Mucosa of gallbladder (tissue), 1 donor: ENCODE data around the gene MICOS13. TPM values are rescaled to one million over a fixed set of nuclear protein-coding genes. Genes with fewer than 3 reads are reported as not detected.

Experiments used
- DNase-seq: peaks from one replicate; pipeline ENCODE4 v3.0.0-alpha.2; 2020; ENCODE audit warnings: low spot score
- total RNA-seq: library from RNA; stranded (reverse); gene quantifications from one replicate; pipeline ENCODE4 v1.2.1, GENCODE V29; 2021
- donor health status: DM: no; HTN: no; CAD: no.

MICOS13 gene
- total RNA-seq, 1 donor from 2014 or later = 62.6 TPM

- DNase-seq = no peak
These were observed 51.9 kb downstream of the MICOS13 start for GRCh38 chr19:5628461-5628860.

Other genes starting within 250 kb of the MICOS13 start
- gene ZNRF4, start 225.1 kb downstream of the MICOS13 start, total RNA-seq = not detected
- gene TINCR, start 112.6 kb downstream of the MICOS13 start, total RNA-seq = 0.20 TPM
- gene SAFB2, start 57.7 kb downstream of the MICOS13 start, total RNA-seq = 127 TPM
- 92.9 TPM for gene SAFB, start 57.4 kb downstream of the MICOS13 start, total RNA-seq
- gene HSD11B1L, start 511 bp upstream of the MICOS13 start, total RNA-seq = 15.7 TPM
- gene RPL36, start 9.8 kb upstream of the MICOS13 start, total RNA-seq = 609 TPM
- gene LONP1, start 39.6 kb upstream of the MICOS13 start, total RNA-seq = 80.2 TPM
- not detected for gene CATSPERD, start 40.1 kb upstream of the MICOS13 start, total RNA-seq
- 4.1 TPM for gene PRR22, start 104.2 kb upstream of the MICOS13 start, total RNA-seq
- gene DUS3L, start 110.6 kb upstream of the MICOS13 start, total RNA-seq = 37.2 TPM
- gene NRTN, start 124.6 kb upstream of the MICOS13 start, total RNA-seq = 6.2 TPM
- gene FUT6, start 159.2 kb upstream of the MICOS13 start, total RNA-seq = 81.2 TPM
- gene FUT3, start 170.9 kb upstream of the MICOS13 start, total RNA-seq = 127 TPM
- not detected for gene FUT5, start 190.0 kb upstream of the MICOS13 start, total RNA-seq
- 244 TPM for gene NDUFA11, start 223.3 kb upstream of the MICOS13 start, total RNA-seq
- gene VMAC, start 224.4 kb upstream of the MICOS13 start, total RNA-seq = 12.7 TPM
- gene CAPS, start 233.7 kb upstream of the MICOS13 start, total RNA-seq = 82.5 TPM